ENCODE results near the gene PTTG1. TPM values are rescaled to one million over a fixed set of nuclear protein-coding genes. Genes with fewer than 3 reads are reported as not detected.

The PTTG1 gene
- 425 and 435 TPM in 2 replicates for total RNA-seq (ENCODE audit: low replicate concordance)

GRCh38 chr5:160421625-160422258 lies at the start of gene PTTG1:
Gene PTTG1 (plus strand): TSS chr5:160421855. CDS start chr5:160422313, 458 bp downstream.
- peaks cover 69% of the 10 kb centered on the region for H3K79me2 ChIP-seq (ENCODE audit: low read depth)
- peaks cover 50% of the 10 kb centered on the region for H3K4me1 ChIP-seq
- Mint-ChIP-seq H3K36me3 (peaks cover 7% of the 10 kb centered on the region), H3K4me1 (peaks cover 58% of the 10 kb centered on the region), H3K27ac (peak within 1 kb of the TSS; percentile 95), H3K27me3 (ENCODE audit: insufficient read depth, low read depth) (no peaks in the 10 kb centered on the region), H3K4me3 (peak within 1 kb of the TSS; percentile 94), H3K9me3 (no peaks in the 10 kb centered on the region)
- peaks cover 15% of the 10 kb centered on the region for H3F3A ChIP-seq (ENCODE audit: low read depth)
- H3K4me3 ChIP-seq, result peak within 1 kb of the TSS; percentile 93
- H3K36me3 ChIP-seq, result peaks cover 15% of the 10 kb centered on the region
- TF ChIP-seq CTCF (IDR thresholded peaks at IDR 0.05) (no peak), EZH2 (IDR thresholded peaks at IDR 0.05) (no peak), EZH2phosphoT487 (IDR thresholded peaks at IDR 0.05) (no peak)
- peak; percentile 99 for DNase-seq (ENCODE audit: low spot score)
- no peak within 1 kb of the TSS for H3K27ac ChIP-seq
- H3K4me2 ChIP-seq, result peak within 1 kb of the TSS; percentile 87
- peaks cover 35% of the 10 kb centered on the region for H4K20me1 ChIP-seq (ENCODE audit: low read depth)
- H3K9ac ChIP-seq, result peak within 1 kb of the TSS; percentile 62
- H3K9me3 ChIP-seq (ENCODE audit: low read depth), result no peaks in the 10 kb centered on the region
- no peaks in the 10 kb centered on the region for H3K27me3 ChIP-seq
- peak within 1 kb of the TSS; percentile 35 for H2AFZ ChIP-seq (replicated peaks)

- Histone ChIP-seq H3K79me2 (ENCODE audit: low read depth) (no peaks in the 10 kb centered on the region), H3F3A (ENCODE audit: low read depth) (peaks cover 2% of the 10 kb centered on the region), H3K4me1 (no peaks in the 10 kb centered on the region), H3K9me3 (ENCODE audit: low read depth) (no peaks in the 10 kb centered on the region), H3K27ac (no peak overlapping the region), H3K4me2 (no peak overlapping the region), H3K9ac (no peak overlapping the region), H4K20me1 (ENCODE audit: low read depth) (no peaks in the 10 kb centered on the region), H2AFZ (replicated peaks) (no peak overlapping the region), H3K4me3 (no peak overlapping the region), H3K27me3 (peaks cover 40% of the 10 kb centered on the region), H3K36me3 (no peaks in the 10 kb centered on the region)
- TF ChIP-seq CTCF (IDR thresholded peaks at IDR 0.05) (no peak), EZH2 (IDR thresholded peaks at IDR 0.05) (no peak), EZH2phosphoT487 (IDR thresholded peaks at IDR 0.05) (no peak)
- Mint-ChIP-seq H3K4me3 (no peak overlapping the region), H3K36me3 (no peaks in the 10 kb centered on the region), H3K27ac (no peak overlapping the region), H3K9me3 (no peaks in the 10 kb centered on the region), H3K27me3 (ENCODE audit: insufficient read depth, low read depth) (no peaks in the 10 kb centered on the region), H3K4me1 (peaks cover 7% of the 10 kb centered on the region)
- DNase-seq (ENCODE audit: low spot score), result no peak
These were observed 46.5 kb upstream of the PTTG1 start for GRCh38 chr5:160375166-160375565.

- Histone ChIP-seq H3K4me3 (no peak overlapping the region), H3F3A (ENCODE audit: low read depth) (peaks cover 2% of the 10 kb centered on the region), H3K27ac (no peak overlapping the region), H3K79me2 (ENCODE audit: low read depth) (no peaks in the 10 kb centered on the region), H4K20me1 (ENCODE audit: low read depth) (no peaks in the 10 kb centered on the region), H3K9ac (no peak overlapping the region), H3K9me3 (ENCODE audit: low read depth) (no peaks in the 10 kb centered on the region), H3K4me2 (no peak overlapping the region), H3K36me3 (no peaks in the 10 kb centered on the region), H3K27me3 (peaks cover 35% of the 10 kb centered on the region), H2AFZ (replicated peaks) (no peak overlapping the region), H3K4me1 (no peaks in the 10 kb centered on the region)
- Mint-ChIP-seq H3K4me3 (no peak overlapping the region), H3K27ac (no peak overlapping the region), H3K27me3 (ENCODE audit: insufficient read depth, low read depth) (no peaks in the 10 kb centered on the region), H3K9me3 (no peaks in the 10 kb centered on the region), H3K4me1 (peaks cover 4% of the 10 kb centered on the region), H3K36me3 (no peaks in the 10 kb centered on the region)
- no peak for DNase-seq (ENCODE audit: low spot score)
- TF ChIP-seq CTCF (IDR thresholded peaks at IDR 0.05) (no peak), EZH2 (IDR thresholded peaks at IDR 0.05) (no peak), EZH2phosphoT487 (IDR thresholded peaks at IDR 0.05) (no peak)
These were observed 46.0 kb upstream of the PTTG1 start for GRCh38 chr5:160375701-160376100.

All from neural progenitor cell (in vitro differentiated cells).